HG03066 (cell line): ENCODE data around the gene APOL4.
"Not testable (repeated sequence)": the region's sequence is repeated elsewhere in the genome, so short reads cannot be mapped to it uniquely, and the experiment has no call there.

Experiments
- ATAC-seq: cut with Tn5 transposase; IDR thresholded peaks from one replicate; pipeline ENCODE4 v1.9.1; 2021; ENCODE audit warnings: low read depth; ENCODE audit not compliant: unreplicated experiment

The APOL4 gene

DNA sequence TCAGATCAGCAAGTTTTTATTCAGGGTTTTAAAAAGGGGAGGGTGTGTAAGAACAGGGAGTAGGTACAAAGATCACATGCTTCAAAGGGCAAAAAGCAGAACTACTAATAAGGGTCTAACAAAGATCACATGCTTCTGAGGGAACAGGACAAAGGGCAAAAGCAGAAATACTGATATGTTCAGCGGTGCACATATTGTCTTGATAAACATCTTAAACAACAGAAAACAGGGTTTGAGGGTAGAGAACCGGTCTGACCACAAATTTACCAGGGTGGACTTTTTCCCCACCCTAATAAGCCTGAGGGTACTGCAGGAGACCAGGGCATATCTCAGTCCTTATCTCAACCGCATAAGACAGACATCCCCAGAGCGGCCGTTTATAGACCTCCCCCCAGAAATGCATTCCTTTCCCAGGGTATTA, 7.9 kb upstream of the APOL4 start:
- not testable (repeated sequence) for ATAC-seq

- no peak for ATAC-seq
Observed at GRCh38 chr22:36208914-36209313, 7.3 kb upstream of the APOL4 start.

DNA sequence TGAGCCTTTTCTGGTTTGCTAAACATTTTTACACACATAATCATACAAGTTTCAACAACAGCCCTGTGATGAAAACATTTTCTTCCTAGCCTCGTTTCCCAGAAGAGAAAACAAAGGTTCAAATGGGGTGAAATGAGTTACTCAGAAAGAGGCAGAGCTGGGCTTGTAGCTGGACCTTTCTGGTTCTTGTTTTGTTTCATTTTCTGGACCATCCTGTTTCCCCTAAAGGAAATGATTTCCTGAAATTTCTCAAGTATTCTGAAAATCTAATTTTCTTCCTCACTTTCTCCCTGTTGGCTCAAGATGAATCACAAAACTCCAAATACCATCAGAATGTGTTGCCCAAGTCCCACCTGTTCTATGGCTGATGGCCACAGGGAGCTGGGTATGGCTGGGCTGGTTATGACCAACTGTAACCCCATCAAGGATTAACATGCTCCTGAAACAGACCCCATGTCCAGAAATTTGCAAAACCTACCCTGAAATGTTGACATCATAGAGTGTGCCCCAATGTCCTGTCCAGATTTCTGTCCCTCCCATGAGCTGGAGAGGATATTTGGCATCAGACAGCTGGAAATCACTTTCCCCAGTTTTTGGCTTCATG, 6.7 kb upstream of the APOL4 start:
- ATAC-seq, result no peak

DNA sequence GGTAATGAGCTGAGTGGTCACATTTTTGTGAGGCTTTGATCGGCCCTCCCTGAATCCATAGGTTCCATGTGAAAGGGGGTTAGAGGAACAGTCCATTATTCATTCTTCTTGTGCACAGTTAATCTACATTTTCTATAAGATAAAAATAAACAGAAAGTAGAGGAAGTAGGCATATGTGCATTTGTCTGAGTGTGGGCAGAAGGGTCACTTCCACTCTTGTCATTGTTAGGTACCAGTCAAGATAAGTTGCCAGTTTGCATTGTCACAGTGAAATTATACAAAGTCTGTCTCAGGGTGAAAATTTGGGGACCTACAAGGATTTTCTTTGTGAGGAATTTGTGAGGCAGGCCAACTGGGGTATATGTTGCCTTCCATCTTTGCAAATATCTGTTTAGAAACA, 4.6 kb upstream of the APOL4 start:
- no peak for ATAC-seq

GRCh38 chr22:36205573-36205972, 4.0 kb upstream of the APOL4 start:
- not testable (repeated sequence) for ATAC-seq

DNA sequence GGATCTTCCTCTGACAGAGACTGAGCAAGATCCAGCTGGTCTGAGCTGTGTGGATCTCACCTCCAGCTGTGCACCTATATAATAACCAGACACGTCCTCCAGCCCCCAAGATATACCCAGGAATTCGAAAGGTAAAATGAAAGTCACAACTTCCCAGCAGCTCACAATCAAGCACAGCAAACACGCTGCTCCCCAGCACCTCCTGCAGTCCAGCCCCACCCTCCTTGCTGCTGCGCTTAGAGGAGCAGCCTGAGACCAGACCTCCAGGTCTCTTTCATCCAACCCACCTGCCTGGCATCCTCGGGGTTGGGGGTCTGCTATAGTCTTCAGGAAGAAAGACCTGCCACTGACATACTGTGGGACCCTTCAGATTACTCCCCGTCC, 3.0 kb upstream of the APOL4 start:
- ATAC-seq, result no peak

DNA sequence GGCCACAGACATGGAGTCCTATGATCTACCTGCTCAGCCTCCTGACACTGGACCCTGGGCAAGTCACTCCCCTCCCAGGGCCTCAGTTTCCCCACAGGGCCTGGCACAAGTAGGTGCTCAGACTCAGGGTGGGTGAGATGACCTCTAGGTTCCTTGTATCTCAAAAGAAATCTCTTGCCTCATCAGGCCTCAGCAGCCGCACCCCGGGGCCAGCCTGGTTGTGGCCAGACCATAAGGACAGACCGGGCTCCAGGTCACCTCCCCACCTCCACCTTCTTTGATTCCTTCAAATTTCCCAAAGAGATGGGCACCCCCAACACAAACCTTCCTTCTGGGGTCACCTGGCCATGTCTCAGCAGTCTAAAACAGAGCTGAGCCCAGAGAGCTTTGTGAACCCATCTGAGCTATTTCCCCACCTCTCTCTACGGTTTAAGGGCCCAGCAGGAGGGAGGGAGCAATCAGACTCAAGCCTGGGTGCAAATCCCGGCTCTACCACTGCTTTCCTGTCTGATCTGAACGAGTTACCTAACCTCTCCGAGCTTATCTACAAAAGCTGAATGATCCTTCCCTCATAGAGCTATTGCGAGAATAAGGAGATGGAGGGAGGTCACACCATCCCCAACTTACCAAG, 2.5 kb upstream of the APOL4 start:
- no peak for ATAC-seq

DNA sequence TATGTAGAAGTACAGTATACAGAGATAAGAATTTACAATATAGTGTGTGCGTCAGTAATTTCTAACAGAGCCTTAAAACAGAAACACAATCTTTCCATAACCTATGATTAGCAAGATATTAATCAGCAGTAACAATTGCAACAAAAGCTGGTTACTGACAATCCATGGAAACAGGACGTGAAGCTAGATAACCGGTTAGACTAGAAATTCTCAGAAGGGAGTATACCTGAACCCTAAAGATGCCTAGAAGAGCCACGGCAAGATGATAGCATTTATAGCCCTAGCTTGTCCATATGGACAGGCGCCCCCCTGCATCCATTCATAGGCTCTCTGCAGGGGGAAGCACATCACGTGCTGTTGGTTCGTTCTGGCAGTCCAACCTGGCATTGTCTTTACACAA, 1.8 kb upstream of the APOL4 start:
- not testable (repeated sequence) for ATAC-seq

DNA sequence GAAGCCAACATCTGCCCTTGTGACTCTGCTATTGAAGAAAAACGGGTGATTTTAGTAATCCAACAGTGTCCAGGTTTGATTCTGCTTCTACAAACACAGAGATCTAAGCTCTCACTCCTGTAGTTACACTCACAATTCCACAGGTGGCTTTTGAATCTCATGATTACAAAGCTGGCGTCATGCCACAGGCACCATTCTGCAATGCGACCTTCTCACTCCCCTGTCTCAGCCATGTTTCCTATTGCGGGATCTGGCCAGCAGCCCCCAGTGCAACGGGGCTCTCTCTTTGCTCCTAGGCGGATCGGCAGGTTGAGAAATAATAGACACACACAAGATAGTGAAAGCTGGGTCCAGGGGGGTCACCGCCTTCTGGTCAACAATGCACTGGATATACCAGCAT, 1.3 kb upstream of the APOL4 start:
- ATAC-seq, result not testable (repeated sequence)

- ATAC-seq, result not testable (repeated sequence)
Observed at GRCh38 chr22:36201025-36201424, 584 bp downstream of the APOL4 start.

- ATAC-seq, result no peak
Observed at GRCh38 chr22:36199001-36199551, 2.5 kb downstream of the APOL4 start.

- ATAC-seq, result no peak
Observed at GRCh38 chr22:36198536-36198935, 3.1 kb downstream of the APOL4 start.

DNA sequence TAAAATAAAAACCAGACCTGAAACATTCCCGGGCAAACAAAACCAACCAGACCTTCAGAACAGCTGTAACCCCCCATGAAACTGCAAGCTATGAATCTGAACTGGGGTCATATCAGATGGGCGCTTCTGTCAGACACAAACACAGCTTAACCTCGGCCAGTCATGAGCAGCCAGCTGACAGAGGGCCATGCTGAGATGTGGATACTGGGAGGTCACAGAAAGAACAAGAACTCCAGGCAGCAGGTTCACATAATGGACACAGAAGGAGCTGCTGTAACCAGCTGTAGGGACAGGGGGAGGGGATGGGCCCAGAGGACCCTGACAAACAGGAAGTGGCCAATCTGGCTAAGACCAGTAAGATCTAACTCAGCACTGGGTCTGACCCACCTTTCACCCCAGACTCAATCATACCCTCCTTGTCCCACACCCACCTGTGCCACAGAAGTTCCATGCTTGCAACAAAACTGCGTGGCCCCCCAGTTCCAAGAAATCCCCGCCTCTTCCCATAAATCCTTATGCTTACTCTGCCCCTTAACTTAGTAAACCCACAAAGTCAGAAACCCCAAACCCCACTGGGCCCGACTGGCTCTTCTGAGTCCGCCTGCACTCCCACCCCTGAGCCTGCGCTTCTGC, 4.0 kb downstream of the APOL4 start:
- ATAC-seq, result no peak

DNA sequence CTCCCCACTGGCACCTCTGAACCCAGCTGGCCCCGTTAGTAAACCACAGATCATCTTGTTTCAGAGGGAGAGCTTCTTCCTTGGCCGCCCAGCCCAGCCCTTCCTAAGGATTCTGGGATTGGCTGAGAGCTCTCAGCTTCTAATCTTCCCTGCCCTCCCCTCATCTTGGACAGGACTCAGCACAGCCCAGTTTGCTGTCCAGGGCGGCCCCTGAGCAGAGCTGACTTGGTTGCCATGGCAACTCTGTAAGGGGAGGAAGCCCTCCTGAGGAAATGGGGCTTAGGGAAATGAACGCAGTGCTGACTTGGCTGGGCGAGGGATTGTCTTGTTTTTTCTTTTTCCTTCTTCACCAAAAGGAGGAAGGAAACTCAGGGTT, 4.6 kb downstream of the APOL4 start:
- no peak for ATAC-seq

- ATAC-seq, result no peak
Observed at GRCh38 chr22:36196254-36197064, 5.2 kb downstream of the APOL4 start.

- ATAC-seq, result no peak
Observed at GRCh38 chr22:36194971-36195370, 6.6 kb downstream of the APOL4 start.

DNA sequence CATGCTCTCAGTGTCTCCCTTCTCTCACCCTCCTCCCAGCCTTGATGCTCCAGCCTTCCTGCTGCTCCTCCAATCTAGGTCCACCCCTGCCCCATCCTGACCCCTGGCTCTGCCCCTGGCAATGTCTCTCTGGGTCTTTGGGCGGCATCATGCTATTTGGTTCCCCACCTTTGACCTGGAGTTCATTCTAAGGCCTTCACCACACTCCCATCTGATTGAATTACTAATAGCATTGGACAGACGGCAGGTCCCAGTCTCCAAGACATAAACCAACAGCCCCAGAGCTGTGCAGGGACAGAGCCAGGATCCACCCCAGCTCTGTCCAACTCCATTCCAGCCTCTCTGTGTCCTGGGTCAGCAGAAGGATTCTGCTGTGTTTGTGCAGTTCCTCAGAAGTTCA, 7.2 kb downstream of the APOL4 start:
- no peak for ATAC-seq

DNA sequence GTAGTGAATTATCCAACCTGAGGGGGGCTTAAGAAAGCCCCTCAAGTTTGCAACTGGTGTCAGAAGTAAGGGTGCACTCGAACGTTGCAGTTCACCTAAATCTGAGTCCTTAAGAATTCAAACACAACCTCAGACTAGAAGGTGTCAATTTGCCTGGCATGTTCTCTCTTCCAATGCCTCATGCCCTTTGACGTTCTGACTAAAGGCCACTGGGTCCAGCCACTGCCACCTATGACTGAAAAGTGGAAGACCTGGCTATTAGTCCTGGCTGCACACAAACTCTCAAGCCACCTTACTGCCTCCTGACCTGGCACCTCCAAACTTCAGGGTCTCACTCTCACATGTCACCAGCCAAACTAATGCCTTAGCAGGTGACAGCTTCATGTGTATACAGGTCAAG, 8.0 kb downstream of the APOL4 start:
- no peak for ATAC-seq

- ATAC-seq, result no peak
Observed at GRCh38 chr22:36193171-36193570, 8.4 kb downstream of the APOL4 start.

- ATAC-seq, result no peak
Observed at GRCh38 chr22:36192542-36192941, 9.1 kb downstream of the APOL4 start.
